Neural progenitor cell (in vitro differentiated cells): Measurements from ENCODE around the gene UFSP1.

Source experiments
- EZH2 ChIP-seq: fragments of 200-600 bp; sonication (generic); IDR thresholded peaks from 2 replicates; pipeline ENCODE4 v1.6.1; 2017; ENCODE audit warnings: antibody characterized with exemption, mild to moderate bottlenecking, moderate library complexity
- EZH2phosphoT487 ChIP-seq: fragments of 200-600 bp; sonication (generic); IDR thresholded peaks from 2 replicates; pipeline ENCODE4 v1.6.1; 2017; ENCODE audit warnings: antibody characterized with exemption
- TF ChIP-seq, protein P1 (sequence below): fragments of 200-600 bp; sonication (generic); IDR thresholded peaks from 2 replicates; pipeline ENCODE4 v1.5.1; 2017; ENCODE audit warnings: antibody characterized with exemption, mild to moderate bottlenecking

DNA sequence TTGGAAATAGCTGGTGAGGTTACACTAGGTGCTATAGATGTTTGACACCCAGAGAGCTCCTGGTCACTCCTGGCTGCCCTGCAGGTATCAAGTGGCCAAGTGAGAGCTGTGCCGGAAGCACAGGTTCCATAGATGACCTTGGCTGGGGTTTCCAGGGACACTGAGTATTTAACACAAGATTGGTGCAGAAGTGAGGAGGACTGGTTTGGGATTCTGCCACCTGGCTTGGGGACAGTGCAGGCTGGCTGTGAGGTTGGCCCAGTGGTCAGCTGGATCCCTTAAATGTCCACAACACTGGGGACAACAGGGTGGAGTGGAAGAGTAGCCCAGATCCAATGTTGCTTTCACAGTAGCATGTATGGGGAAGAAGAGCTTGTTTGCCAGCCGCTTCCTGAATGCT is 11.5 kb upstream of the UFSP1 start:
- TF ChIP-seq, protein P1, sequence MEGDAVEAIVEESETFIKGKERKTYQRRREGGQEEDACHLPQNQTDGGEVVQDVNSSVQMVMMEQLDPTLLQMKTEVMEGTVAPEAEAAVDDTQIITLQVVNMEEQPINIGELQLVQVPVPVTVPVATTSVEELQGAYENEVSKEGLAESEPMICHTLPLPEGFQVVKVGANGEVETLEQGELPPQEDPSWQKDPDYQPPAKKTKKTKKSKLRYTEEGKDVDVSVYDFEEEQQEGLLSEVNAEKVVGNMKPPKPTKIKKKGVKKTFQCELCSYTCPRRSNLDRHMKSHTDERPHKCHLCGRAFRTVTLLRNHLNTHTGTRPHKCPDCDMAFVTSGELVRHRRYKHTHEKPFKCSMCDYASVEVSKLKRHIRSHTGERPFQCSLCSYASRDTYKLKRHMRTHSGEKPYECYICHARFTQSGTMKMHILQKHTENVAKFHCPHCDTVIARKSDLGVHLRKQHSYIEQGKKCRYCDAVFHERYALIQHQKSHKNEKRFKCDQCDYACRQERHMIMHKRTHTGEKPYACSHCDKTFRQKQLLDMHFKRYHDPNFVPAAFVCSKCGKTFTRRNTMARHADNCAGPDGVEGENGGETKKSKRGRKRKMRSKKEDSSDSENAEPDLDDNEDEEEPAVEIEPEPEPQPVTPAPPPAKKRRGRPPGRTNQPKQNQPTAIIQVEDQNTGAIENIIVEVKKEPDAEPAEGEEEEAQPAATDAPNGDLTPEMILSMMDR: no peak
- TF ChIP-seq EZH2: no peak
- no peak for TF ChIP-seq EZH2phosphoT487
